Measurements from ENCODE around the gene ADPRHL1.

The ADPRHL1 gene

GRCh38 chr13:113412440-113412839, 40.8 kb downstream of the ADPRHL1 start:
- no peaks in the 10 kb centered on the region for H3F3A ChIP-seq (ENCODE audit: insufficient read depth, low read length)
- no peaks in the 10 kb centered on the region; the same call in 1 of the 2 replicates for H3K27me3 ChIP-seq (ENCODE audit: insufficient read depth, low read length)
- no peak overlapping the region for H2AFZ ChIP-seq (ENCODE audit: low read length)
- no peak overlapping the region for H3K4me2 ChIP-seq (ENCODE audit: low read length)
- H3K27ac ChIP-seq (ENCODE audit: low read depth, low read length, poor library complexity, severe bottlenecking) = no peak overlapping the region
- H3K9me2 ChIP-seq (ENCODE audit: low read depth, low read length) = no peaks in the 10 kb centered on the region
- no peak overlapping the region for H3K4me3 ChIP-seq (ENCODE audit: low read depth, low read length, poor library complexity, severe bottlenecking)
- H4K20me1 ChIP-seq (ENCODE audit: insufficient read depth, low read length) = no peaks in the 10 kb centered on the region
- TF ChIP-seq EZH2 (IDR thresholded peaks at IDR 0.05; ENCODE audit: borderline replicate concordance, low read length) (no peak), CTCF (IDR thresholded peaks at IDR 0.05; ENCODE audit: low read length) (no peak)
- no peak overlapping the region for H3K9ac ChIP-seq (ENCODE audit: low read length)
- H3K4me1 ChIP-seq (ENCODE audit: insufficient read depth, low read length, severe bottlenecking) = peaks cover 28% of the 10 kb centered on the region
- H3K79me2 ChIP-seq (ENCODE audit: insufficient read depth, low read length) = no peaks in the 10 kb centered on the region
- peaks cover 9% of the 10 kb centered on the region; the same call in 1 of the 2 replicates for H3K9me3 ChIP-seq (ENCODE audit: low read length)
- no peaks in the 10 kb centered on the region; the same call in 1 of the 2 replicates for H3K36me3 ChIP-seq (ENCODE audit: insufficient read depth, low read length)

DNA sequence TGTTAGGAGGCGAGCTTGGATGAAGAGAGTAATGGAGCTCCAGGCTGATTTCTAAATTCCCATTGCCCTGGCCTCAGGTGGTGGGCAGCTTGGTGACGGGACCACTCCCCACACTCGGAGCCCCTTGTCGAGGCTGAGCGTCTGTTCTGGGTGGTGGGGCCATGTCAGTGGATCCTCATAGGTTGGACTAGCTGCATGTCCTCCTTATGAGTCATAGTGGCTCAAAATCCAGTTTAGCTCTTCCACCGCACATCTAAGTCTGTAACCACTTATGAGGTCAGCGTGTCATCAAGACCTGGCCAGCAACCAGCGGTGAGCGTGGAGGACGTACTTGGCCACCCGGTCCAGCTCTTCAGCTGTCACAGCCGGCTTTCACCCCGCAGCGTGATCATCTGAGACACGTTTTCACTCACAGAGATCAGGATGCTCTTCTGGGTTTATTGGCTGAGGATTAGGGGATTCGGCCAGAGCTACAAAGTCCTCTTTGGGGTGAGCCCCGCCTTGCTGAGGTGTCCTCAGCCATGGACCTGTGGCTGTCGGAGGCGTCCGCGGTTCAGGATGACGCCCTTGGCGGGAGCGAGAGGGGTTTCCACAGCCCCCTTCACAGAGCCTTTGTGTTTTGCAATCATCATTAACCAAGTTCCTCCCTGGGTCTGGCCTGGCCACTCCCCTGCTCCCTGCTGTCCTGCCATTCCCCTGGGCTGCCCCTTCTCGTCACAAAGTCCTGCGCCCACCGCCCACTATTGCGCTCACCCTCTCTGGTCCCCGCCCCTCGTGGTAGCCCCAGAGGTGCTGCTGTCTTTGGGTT, 41.9 kb downstream of the ADPRHL1 start:
- Histone ChIP-seq H3K27ac (ENCODE audit: low read depth, low read length, poor library complexity, severe bottlenecking) (no peak overlapping the region), H3K36me3 (ENCODE audit: insufficient read depth, low read length) (no peaks in the 10 kb centered on the region; the same call in 1 of the 2 replicates), H2AFZ (ENCODE audit: low read length) (no peak overlapping the region), H3K9me3 (ENCODE audit: low read length) (peaks cover 9% of the 10 kb centered on the region; the same call in 1 of the 2 replicates), H3K4me1 (ENCODE audit: insufficient read depth, low read length, severe bottlenecking) (peaks cover 28% of the 10 kb centered on the region), H3F3A (ENCODE audit: insufficient read depth, low read length) (no peaks in the 10 kb centered on the region), H3K79me2 (ENCODE audit: insufficient read depth, low read length) (no peaks in the 10 kb centered on the region), H3K27me3 (ENCODE audit: insufficient read depth, low read length) (peaks cover 2% of the 10 kb centered on the region; the same call in 1 of the 2 replicates), H3K4me2 (ENCODE audit: low read length) (no peak overlapping the region), H3K4me3 (ENCODE audit: low read depth, low read length, poor library complexity, severe bottlenecking) (no peak overlapping the region), H3K9me2 (ENCODE audit: low read depth, low read length) (no peaks in the 10 kb centered on the region), H3K9ac (ENCODE audit: low read length) (no peak overlapping the region), H4K20me1 (ENCODE audit: insufficient read depth, low read length) (no peaks in the 10 kb centered on the region)
- TF ChIP-seq EZH2 (IDR thresholded peaks at IDR 0.05; ENCODE audit: borderline replicate concordance, low read length) (no peak), CTCF (IDR thresholded peaks at IDR 0.05; ENCODE audit: low read length) (no peak)

DNA sequence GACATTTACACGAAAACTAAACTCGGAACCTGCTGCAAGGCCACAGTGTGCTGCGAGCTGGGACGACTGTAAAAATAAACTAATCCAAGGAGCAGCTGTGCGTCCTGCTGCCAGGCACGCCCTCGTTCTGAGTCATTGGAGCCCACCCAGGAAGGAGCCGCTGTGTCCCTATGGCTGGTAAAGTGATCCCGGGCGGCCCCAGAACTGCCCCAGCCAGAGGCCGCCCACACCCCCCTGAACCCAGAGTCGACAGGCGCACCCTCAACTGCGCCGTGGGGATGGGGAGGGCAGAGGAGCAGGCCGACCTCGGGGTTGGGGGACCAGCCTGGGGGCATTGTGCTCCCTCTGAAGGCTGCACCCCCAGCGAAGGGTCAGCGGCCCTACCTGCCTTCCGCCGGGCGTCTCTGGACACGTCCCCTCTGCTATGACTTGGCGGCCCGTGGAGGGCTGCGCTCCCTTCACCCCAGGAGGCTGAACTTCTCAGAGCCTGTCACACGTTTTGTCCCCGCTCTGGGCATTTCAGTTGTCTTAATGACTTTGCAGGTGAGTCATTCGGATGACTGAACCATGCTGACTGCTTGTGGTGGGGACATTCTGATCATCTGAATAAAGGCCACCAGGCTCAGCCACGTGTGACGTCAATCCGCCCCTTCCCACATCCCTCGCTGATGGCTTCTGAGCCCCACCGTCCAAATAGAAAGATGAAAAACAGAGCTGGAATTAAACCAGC, 42.7 kb downstream of the ADPRHL1 start:
- peaks cover 27% of the 10 kb centered on the region for H3K4me1 ChIP-seq (ENCODE audit: insufficient read depth, low read length, severe bottlenecking)
- H3F3A ChIP-seq (ENCODE audit: insufficient read depth, low read length) = no peaks in the 10 kb centered on the region
- H3K36me3 ChIP-seq (ENCODE audit: insufficient read depth, low read length) = no peaks in the 10 kb centered on the region; the same call in 1 of the 2 replicates
- H3K4me3 ChIP-seq (ENCODE audit: low read depth, low read length, poor library complexity, severe bottlenecking) = no peak overlapping the region
- no peak overlapping the region for H3K9ac ChIP-seq (ENCODE audit: low read length)
- no peak for TF ChIP-seq CTCF (IDR thresholded peaks at IDR 0.05; ENCODE audit: low read length)
- no peak for TF ChIP-seq EZH2 (IDR thresholded peaks at IDR 0.05; ENCODE audit: borderline replicate concordance, low read length)
- H3K27me3 ChIP-seq (ENCODE audit: insufficient read depth, low read length) = peaks cover 6% of the 10 kb centered on the region; the same call in 1 of the 2 replicates
- no peak overlapping the region for H3K4me2 ChIP-seq (ENCODE audit: low read length)
- H3K9me3 ChIP-seq (ENCODE audit: low read length) = peaks cover 9% of the 10 kb centered on the region; the same call in 1 of the 2 replicates
- no peaks in the 10 kb centered on the region for H4K20me1 ChIP-seq (ENCODE audit: insufficient read depth, low read length)
- no peaks in the 10 kb centered on the region for H3K79me2 ChIP-seq (ENCODE audit: insufficient read depth, low read length)
- no peak overlapping the region for H2AFZ ChIP-seq (ENCODE audit: low read length)
- H3K27ac ChIP-seq (ENCODE audit: low read depth, low read length, poor library complexity, severe bottlenecking) = no peak overlapping the region
- H3K9me2 ChIP-seq (ENCODE audit: low read depth, low read length) = no peaks in the 10 kb centered on the region
